OCI-LY7 (cell line): ENCODE data around the gene FOXL3. TPM values are rescaled to one million over a fixed set of nuclear protein-coding genes. Genes with fewer than 3 reads are reported as not detected.

Experiments
- BruUV-seq: library from RNA; stranded (reverse); fragments of 400-500 nt; replicated peaks from 2 replicates; lab custom pipeline; 2021; lab: Mats Ljungman, UMichigan
- CTCF ChIA-PET: fragments of 300-600 bp; sonication (Branson Sonifier 250); formaldehyde crosslinking; loops from one replicate; lab custom pipeline; 2022; ENCODE audit warnings: antibody characterized with exemption; ENCODE audit not compliant: unreplicated experiment; lab: Charles Lee
- POLR2A ChIA-PET: fragments of 300-600 bp; sonication (Branson Sonifier 250); formaldehyde crosslinking; loops from one replicate; lab custom pipeline; 2022; ENCODE audit warnings: antibody characterized with exemption; lab: Charles Lee
- DNase-seq: peaks from one replicate; pipeline ENCODE4 v3.0.0-alpha.2; 2015; ENCODE audit warnings: low spot score
- H2AFZ ChIP-seq: fragments of 200-600 bp; sonication (generic), shearing (Covaris generic); 2 replicates; pipeline ENCODE4 v1.6.1; 2014; ENCODE audit warnings: mild to moderate bottlenecking, antibody characterized with exemption, low read length, moderate library complexity
- H3K27ac ChIP-seq: fragments of 200-600 bp; sonication (generic); 2 replicates; pipeline ENCODE4 v1.5.1; 2014; ENCODE audit warnings: mixed run types, low read depth, mild to moderate bottlenecking, moderate library complexity, low read length, inconsistent platforms; ENCODE audit not compliant: poor library complexity, severe bottlenecking
- H3K36me3 ChIP-seq: fragments of 200-600 bp; sonication (generic); 2 replicates; pipeline ENCODE4 v1.6.1; 2014; ENCODE audit warnings: mild to moderate bottlenecking, antibody characterized with exemption, low read length, moderate library complexity, mixed read lengths; ENCODE audit not compliant: insufficient read depth
- H3K4me1 ChIP-seq: fragments of 200-600 bp; sonication (generic); 2 replicates; pipeline ENCODE4 v1.5.1; 2014; ENCODE audit warnings: mild to moderate bottlenecking, low read length; ENCODE audit not compliant: insufficient read depth, poor library complexity, severe bottlenecking
- H3K4me2 ChIP-seq: fragments of 200-600 bp; sonication (generic); 2 replicates; pipeline ENCODE4 v1.6.1; 2014; ENCODE audit warnings: mild to moderate bottlenecking, low read length
- H3K4me3 ChIP-seq: fragments of 200-600 bp; sonication (generic); 2 replicates; pipeline ENCODE4 v1.5.1; 2014; ENCODE audit warnings: mild to moderate bottlenecking, low read depth, low read length; ENCODE audit not compliant: poor library complexity, severe bottlenecking
- H3K79me2 ChIP-seq: fragments of 200-600 bp; sonication (generic); 2 replicates; pipeline ENCODE4 v1.6.1; 2016; ENCODE audit warnings: low read depth, mild to moderate bottlenecking, low read length, moderate library complexity, mixed read lengths; ENCODE audit not compliant: insufficient read depth
- H3K9me2 ChIP-seq: fragments of 200-600 bp; sonication (generic); 2 replicates; pipeline ENCODE4 v1.6.1; 2016; ENCODE audit warnings: mild to moderate bottlenecking, low read length, mixed read lengths; ENCODE audit not compliant: insufficient read depth
- H3K9me3 ChIP-seq: fragments of 200-600 bp; sonication (generic); 2 replicates; pipeline ENCODE4 v1.6.1; 2014; ENCODE audit warnings: mild to moderate bottlenecking, mixed run types, low read length, mixed read lengths
- H4K20me1 ChIP-seq: fragments of 200-600 bp; sonication (generic); 2 replicates; pipeline ENCODE4 v1.6.1; 2014; ENCODE audit warnings: mild to moderate bottlenecking, antibody characterized with exemption, low read length, moderate library complexity, mixed read lengths; ENCODE audit not compliant: insufficient read depth
- EZH2phosphoT487 ChIP-seq: fragments of 200-600 bp; sonication (generic); IDR thresholded peaks from 2 replicates; pipeline ENCODE4 v1.6.1; 2018; ENCODE audit warnings: low read depth, borderline replicate concordance, mild to moderate bottlenecking, mixed run types, antibody characterized with exemption, low read length, moderate library complexity, mixed read lengths
- intact Hi-C: fragments of 100-400 bp; cut with micrococcal nuclease; formaldehyde crosslinking; loops from one replicate; pipeline ENCODE4 v1.10.0; 2022; ENCODE audit not compliant: unreplicated experiment
- total RNA-seq, 2 experiments: library from RNA; depleted of rRNA in 1 of 2; stranded (reverse); fragments of >200 nt in 1 of 2; shearing (Covaris generic) in 1 of 2; gene quantifications; 2 replicates each; pipeline ENCODE4 v1.2.3, GENCODE V29; 2014 to 2022
- TF ChIP-seq, protein P1 (sequence below): fragments of 200-600 bp; sonication (generic); conservative IDR thresholded peaks from 2 replicates; pipeline ENCODE4 v1.5.1; 2014; ENCODE audit warnings: mild to moderate bottlenecking, antibody characterized with exemption, low read length, moderate library complexity, mixed read lengths

FOXL3 gene
- total RNA-seq, 2 experiments from 2014 or later: not detected

DNA sequence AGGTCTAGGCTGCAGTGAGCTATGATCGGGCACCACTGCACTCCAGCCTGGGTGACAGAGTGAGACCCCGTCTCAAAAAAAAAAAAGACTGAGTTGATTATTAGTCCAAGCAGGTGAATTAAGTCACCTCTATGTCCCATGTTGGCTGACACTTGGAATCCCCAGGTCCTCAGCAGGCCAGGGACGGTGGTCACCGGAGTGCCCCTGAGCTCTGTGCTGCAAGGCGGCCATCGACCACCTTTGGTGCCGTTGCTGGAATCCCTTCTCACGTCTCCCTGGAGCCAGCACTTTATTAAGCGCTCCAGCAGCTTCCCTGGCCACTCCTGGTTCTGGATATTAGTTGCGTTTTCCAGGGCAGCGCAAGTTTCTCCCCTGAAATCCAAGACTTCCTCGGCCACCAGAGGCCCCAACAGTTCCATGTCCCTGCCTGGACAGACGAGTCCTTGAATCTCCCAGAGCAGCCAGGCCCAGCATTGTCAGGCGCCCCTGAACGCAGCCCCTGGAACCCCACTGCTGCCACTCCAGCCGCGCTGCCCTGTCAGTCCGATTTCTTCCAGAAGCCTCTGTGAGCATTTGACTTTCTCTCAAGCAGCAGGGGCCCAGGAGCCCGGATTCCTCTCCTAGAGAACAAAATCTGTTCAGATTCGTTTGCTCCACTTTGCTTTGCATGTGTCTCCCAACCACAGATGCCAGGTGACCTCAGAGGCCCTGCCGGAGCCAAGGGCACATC is 38.4 kb upstream of the FOXL3 start:
- ChIA-PET CTCF (no interaction called here), POLR2A (no interaction called here)
- Histone ChIP-seq H3K79me2 (no peaks in the 10 kb centered on the region), H3K27ac (no peak overlapping the region), H3K36me3 (no peaks in the 10 kb centered on the region), H3K4me1 (no peaks in the 10 kb centered on the region), H3K4me3 (no peak overlapping the region), H3K4me2 (no peak overlapping the region), H2AFZ (no peak overlapping the region), H4K20me1 (no peaks in the 10 kb centered on the region), H3K9me2 (no peaks in the 10 kb centered on the region), H3K9me3 (no peaks in the 10 kb centered on the region)
- BruUV-seq: no TSS peak
- TF ChIP-seq, protein P1, sequence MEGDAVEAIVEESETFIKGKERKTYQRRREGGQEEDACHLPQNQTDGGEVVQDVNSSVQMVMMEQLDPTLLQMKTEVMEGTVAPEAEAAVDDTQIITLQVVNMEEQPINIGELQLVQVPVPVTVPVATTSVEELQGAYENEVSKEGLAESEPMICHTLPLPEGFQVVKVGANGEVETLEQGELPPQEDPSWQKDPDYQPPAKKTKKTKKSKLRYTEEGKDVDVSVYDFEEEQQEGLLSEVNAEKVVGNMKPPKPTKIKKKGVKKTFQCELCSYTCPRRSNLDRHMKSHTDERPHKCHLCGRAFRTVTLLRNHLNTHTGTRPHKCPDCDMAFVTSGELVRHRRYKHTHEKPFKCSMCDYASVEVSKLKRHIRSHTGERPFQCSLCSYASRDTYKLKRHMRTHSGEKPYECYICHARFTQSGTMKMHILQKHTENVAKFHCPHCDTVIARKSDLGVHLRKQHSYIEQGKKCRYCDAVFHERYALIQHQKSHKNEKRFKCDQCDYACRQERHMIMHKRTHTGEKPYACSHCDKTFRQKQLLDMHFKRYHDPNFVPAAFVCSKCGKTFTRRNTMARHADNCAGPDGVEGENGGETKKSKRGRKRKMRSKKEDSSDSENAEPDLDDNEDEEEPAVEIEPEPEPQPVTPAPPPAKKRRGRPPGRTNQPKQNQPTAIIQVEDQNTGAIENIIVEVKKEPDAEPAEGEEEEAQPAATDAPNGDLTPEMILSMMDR: no peak
- no peak for TF ChIP-seq EZH2phosphoT487
- no peak for DNase-seq
- intact Hi-C loops: no loop called here

DNA sequence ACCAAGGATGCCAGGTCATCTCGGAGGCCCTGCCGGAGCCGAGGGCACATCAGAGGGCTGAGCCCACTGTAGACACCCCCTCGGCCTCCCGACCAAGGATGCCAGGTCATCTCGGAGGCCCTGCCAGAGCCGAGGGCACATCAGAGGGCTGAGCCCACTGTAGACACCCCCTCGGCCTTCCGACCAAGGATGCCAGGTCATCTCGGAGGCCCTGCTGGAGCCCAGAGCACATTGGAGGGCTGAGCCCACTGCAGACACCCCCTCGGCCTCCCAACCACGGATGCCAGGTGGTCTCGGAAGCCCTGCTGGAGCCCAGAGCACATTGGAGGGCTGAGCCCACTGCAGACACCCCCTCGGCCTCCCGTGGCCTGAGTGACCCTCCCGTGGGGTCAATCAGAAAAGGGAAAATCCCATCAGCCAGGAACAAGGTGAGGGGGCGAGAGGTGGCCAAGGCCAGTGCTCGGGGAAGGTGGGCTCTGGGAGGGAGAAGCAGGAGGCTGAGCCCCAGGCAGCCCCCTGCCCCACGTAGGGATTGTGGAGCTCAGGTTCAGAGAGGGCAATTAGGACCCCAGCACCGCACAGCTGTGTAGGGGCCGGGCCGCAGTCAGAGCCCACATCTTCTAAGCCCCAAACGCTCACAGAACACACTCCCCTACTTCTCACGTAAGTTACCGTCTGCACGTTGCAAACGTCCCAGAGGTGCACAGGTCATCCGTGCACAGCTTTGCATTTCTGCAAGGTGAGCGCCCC is 37.6 kb upstream of the FOXL3 start:
- no peaks in the 10 kb centered on the region for H4K20me1 ChIP-seq
- no peak for DNase-seq
- H3K4me2 ChIP-seq: no peak overlapping the region
- no peaks in the 10 kb centered on the region for H3K9me2 ChIP-seq
- CTCF ChIA-PET: no interaction called here
- no peaks in the 10 kb centered on the region for H3K36me3 ChIP-seq
- intact Hi-C loops: no loop called here
- no peak overlapping the region for H2AFZ ChIP-seq
- H3K9me3 ChIP-seq: no peaks in the 10 kb centered on the region
- no peak overlapping the region for H3K27ac ChIP-seq
- H3K4me1 ChIP-seq: no peaks in the 10 kb centered on the region
- BruUV-seq: no TSS peak
- TF ChIP-seq, protein P1: no peak
- TF ChIP-seq EZH2phosphoT487: no peak
- H3K79me2 ChIP-seq: no peaks in the 10 kb centered on the region
- no peak overlapping the region for H3K4me3 ChIP-seq
- POLR2A ChIA-PET: no interaction called here

DNA sequence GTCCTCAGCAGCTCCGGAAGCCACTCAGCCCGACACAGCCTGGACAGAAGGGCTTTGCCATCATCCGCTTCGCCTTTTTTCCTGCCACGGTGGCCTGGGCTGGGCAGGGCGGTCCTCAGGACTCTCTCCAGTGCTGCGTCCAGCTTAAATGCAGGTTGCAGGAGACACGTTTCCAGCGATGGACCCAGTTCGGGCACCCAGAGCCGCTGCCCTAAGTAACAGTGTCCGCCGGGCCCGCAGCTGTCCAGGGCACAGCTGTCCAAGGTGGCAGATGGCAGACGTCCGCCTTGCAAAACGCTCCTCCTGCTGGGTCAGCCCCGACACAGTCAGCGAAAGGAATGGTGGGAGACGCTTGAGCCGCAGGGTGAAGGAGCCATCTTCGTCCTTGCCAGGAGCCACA is 37.0 kb upstream of the FOXL3 start:
- intact Hi-C loops: no loop called here
- no peak for TF ChIP-seq EZH2phosphoT487
- TF ChIP-seq, protein P1: no peak
- Histone ChIP-seq H3K27ac (no peak overlapping the region), H4K20me1 (no peaks in the 10 kb centered on the region), H3K36me3 (no peaks in the 10 kb centered on the region), H3K9me3 (no peaks in the 10 kb centered on the region), H3K4me2 (no peak overlapping the region), H3K79me2 (no peaks in the 10 kb centered on the region), H3K9me2 (no peaks in the 10 kb centered on the region), H3K4me3 (no peak overlapping the region), H2AFZ (no peak overlapping the region), H3K4me1 (no peaks in the 10 kb centered on the region)
- ChIA-PET CTCF (no interaction called here), POLR2A (no interaction called here)
- BruUV-seq: no TSS peak
- no peak for DNase-seq
